ENCODE results near the gene STRIP1. TPM values are rescaled to one million over a fixed set of nuclear protein-coding genes. Genes with fewer than 3 reads are reported as not detected.

Gene STRIP1
- total RNA-seq, 1 donor: 51.4 TPM

DNA sequence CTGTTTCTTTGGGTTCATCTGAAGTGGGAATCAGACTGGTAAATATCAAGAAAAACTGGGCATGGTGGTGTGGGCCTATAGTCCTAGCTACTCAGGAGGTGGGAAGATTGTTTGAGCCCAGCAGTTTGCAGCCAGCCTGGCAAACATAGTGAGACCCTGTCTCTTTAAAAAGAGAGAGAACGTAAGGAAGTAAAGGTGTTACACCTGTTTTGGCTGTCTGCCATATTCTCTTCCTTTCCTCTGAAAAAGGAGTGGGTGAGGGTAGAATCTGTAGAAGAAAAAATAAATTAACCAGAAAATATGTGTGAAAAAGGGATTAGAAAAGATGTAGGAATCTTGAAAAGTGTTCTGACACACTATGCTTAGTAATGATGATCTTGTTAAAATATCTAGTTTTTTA lies 29.8 kb upstream of the STRIP1 start:
- H3K9me3 ChIP-seq (ENCODE audit: low read depth, low read length): no peaks in the 10 kb centered on the region
- peak overlapping the region; percentile 76 for H3K4me2 ChIP-seq (ENCODE audit: insufficient read depth, low read length)
- H3K79me2 ChIP-seq (ENCODE audit: insufficient read depth, low read length): peaks cover 73% of the 10 kb centered on the region
- peak overlapping the region; percentile 40 for H3K4me3 ChIP-seq (ENCODE audit: insufficient read depth, low read length)
- H2AFZ ChIP-seq (ENCODE audit: low read length): no peak overlapping the region
- H3K4me1 ChIP-seq (ENCODE audit: insufficient read depth, low read length): peaks cover 48% of the 10 kb centered on the region
- H3K27ac ChIP-seq (ENCODE audit: low read depth, low read length): peak overlapping the region; percentile 88
- H3K36me3 ChIP-seq (ENCODE audit: insufficient read depth, low read length): peaks cover 8% of the 10 kb centered on the region
- H4K20me1 ChIP-seq (ENCODE audit: insufficient read depth, low read length): peaks cover 20% of the 10 kb centered on the region
- no peak for TF ChIP-seq CTCF (IDR thresholded peaks at IDR 0.05; ENCODE audit: extremely low read depth, low read depth, low read length)
- DNase-seq (ENCODE audit: insufficient read length, low spot score, missing footprints): no peak
- no peaks in the 10 kb centered on the region for H3K27me3 ChIP-seq (ENCODE audit: insufficient read depth, low read length)

DNA sequence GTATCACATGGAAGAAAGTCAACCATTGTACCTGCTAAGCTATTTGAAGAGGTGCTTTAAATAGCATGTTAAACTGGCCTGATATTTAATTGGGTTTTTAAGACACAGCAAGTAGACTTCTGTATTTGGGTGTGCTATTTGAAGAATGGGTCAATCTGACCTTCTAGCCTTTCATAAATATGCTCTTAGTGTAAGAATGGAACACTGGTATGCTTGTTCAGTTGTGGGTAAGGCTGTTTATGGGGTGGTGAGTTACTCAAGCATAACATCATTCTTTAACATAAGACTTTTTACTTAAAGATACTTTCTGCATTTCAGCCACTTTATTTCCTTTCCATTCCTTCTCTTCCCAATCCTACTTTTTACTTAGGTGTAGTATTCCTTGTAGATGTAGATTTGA lies 28.5 kb upstream of the STRIP1 start:
- Histone ChIP-seq H3K4me3 (ENCODE audit: insufficient read depth, low read length) (no peak overlapping the region), H3K4me2 (ENCODE audit: insufficient read depth, low read length) (peak overlapping the region; percentile 22), H3K4me1 (ENCODE audit: insufficient read depth, low read length) (peaks cover 48% of the 10 kb centered on the region), H3K27me3 (ENCODE audit: insufficient read depth, low read length) (no peaks in the 10 kb centered on the region), H3K9me3 (ENCODE audit: low read depth, low read length) (no peaks in the 10 kb centered on the region), H3K36me3 (ENCODE audit: insufficient read depth, low read length) (peaks cover 22% of the 10 kb centered on the region), H3K79me2 (ENCODE audit: insufficient read depth, low read length) (peaks cover 62% of the 10 kb centered on the region), H4K20me1 (ENCODE audit: insufficient read depth, low read length) (peaks cover 20% of the 10 kb centered on the region), H2AFZ (ENCODE audit: low read length) (no peak overlapping the region), H3K27ac (ENCODE audit: low read depth, low read length) (peak overlapping the region; percentile 88)
- TF ChIP-seq CTCF (IDR thresholded peaks at IDR 0.05; ENCODE audit: extremely low read depth, low read depth, low read length): no peak
- no peak for DNase-seq (ENCODE audit: insufficient read length, low spot score, missing footprints)

- Histone ChIP-seq H2AFZ (ENCODE audit: low read length) (no peak overlapping the region), H3K4me2 (ENCODE audit: insufficient read depth, low read length) (no peak overlapping the region), H3K9me3 (ENCODE audit: low read depth, low read length) (no peaks in the 10 kb centered on the region), H3K4me3 (ENCODE audit: insufficient read depth, low read length) (no peak overlapping the region), H3K27me3 (ENCODE audit: insufficient read depth, low read length) (no peaks in the 10 kb centered on the region), H3K79me2 (ENCODE audit: insufficient read depth, low read length) (peaks cover 58% of the 10 kb centered on the region), H3K4me1 (ENCODE audit: insufficient read depth, low read length) (peaks cover 48% of the 10 kb centered on the region), H3K36me3 (ENCODE audit: insufficient read depth, low read length) (peaks cover 28% of the 10 kb centered on the region), H4K20me1 (ENCODE audit: insufficient read depth, low read length) (peaks cover 20% of the 10 kb centered on the region), H3K27ac (ENCODE audit: low read depth, low read length) (no peak overlapping the region)
- TF ChIP-seq CTCF (IDR thresholded peaks at IDR 0.05; ENCODE audit: extremely low read depth, low read depth, low read length): no peak
- DNase-seq (ENCODE audit: insufficient read length, low spot score, missing footprints): no peak
These were observed 27.9 kb upstream of the STRIP1 start for GRCh38 chr1:110006516-110006915.

- no peak overlapping the region for H3K4me3 ChIP-seq (ENCODE audit: insufficient read depth, low read length)
- H3K27me3 ChIP-seq (ENCODE audit: insufficient read depth, low read length): no peaks in the 10 kb centered on the region
- H3K4me2 ChIP-seq (ENCODE audit: insufficient read depth, low read length): no peak overlapping the region
- H3K27ac ChIP-seq (ENCODE audit: low read depth, low read length): no peak overlapping the region
- H3K36me3 ChIP-seq (ENCODE audit: insufficient read depth, low read length): peaks cover 35% of the 10 kb centered on the region
- H3K9me3 ChIP-seq (ENCODE audit: low read depth, low read length): no peaks in the 10 kb centered on the region
- no peak overlapping the region for H2AFZ ChIP-seq (ENCODE audit: low read length)
- peaks cover 45% of the 10 kb centered on the region for H3K4me1 ChIP-seq (ENCODE audit: insufficient read depth, low read length)
- no peak for TF ChIP-seq CTCF (IDR thresholded peaks at IDR 0.05; ENCODE audit: extremely low read depth, low read depth, low read length)
- DNase-seq (ENCODE audit: insufficient read length, low spot score, missing footprints): no peak
- peaks cover 20% of the 10 kb centered on the region for H4K20me1 ChIP-seq (ENCODE audit: insufficient read depth, low read length)
- peaks cover 53% of the 10 kb centered on the region for H3K79me2 ChIP-seq (ENCODE audit: insufficient read depth, low read length)
These were observed 27.2 kb upstream of the STRIP1 start for GRCh38 chr1:110007046-110007830.

Data from osteoblast (primary cell).